Measurements from ENCODE around the gene DLGAP1.

DLGAP1 gene

DNA sequence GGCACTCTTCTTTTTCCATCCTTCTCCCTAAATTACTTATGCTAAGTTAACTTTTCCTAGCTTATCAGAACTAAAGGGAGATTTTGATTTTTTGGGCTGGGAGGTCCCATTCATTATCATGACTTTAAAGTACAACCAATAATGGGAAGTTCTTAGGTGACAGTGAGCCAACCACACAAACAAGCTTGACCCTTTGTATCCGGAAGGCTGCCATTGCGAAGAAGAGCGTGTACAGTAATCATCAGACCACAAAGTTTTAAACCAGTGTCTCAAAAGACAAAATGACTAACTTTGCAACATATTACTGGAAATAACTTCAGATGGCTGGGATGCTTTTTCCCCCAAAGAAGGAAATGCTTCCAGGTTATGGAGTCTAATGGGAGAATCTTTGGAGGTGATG, 707.0 kb downstream of the DLGAP1 start:
- ATAC-seq (no peak), DNase-seq (ENCODE audit: low spot score in 2 of 2) (no peak)
- no peaks in the 10 kb centered on the region for H3K36me3 Mint-ChIP-seq
- H3K4me1 Mint-ChIP-seq: no peaks in the 10 kb centered on the region
- H3K27ac Mint-ChIP-seq: no peak overlapping the region
- no peaks in the 10 kb centered on the region for H3K9me3 Mint-ChIP-seq
- no peak overlapping the region for H3K4me3 Mint-ChIP-seq

DNA sequence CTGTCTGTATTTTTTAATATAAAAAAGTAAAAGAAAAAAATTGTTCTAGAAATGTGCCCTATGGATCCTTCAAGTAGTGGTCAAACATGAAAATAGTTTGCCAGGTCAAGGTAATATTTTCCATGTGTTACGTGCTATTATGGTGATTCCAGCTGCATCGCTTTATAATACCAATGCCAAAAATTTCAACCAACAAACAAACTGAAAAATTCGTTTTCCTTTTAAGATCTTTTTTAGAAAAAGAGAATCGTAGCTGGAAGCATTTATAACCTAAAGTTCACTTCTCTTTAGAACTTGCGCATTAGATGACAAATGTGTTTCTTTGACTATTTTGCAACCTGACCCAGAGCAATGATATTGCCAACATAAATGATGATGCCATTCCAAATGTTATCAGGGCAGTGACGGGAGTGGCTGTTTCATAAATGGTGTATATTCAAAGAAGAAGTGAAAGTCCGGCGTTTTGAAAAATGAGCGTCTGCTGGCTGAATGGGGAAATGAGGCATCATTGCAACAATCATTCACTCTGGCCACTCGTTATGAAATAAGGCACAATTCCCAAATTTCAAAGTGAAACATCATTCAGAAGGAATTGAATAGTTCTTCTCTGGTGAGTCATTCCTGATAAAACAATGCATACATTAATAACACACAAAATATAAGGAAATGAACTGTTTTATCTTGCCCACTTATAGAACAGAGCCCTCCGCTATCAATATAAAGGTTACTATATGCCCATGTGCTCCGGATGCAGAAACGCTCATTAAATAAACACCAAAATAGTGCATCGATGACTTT, 707.7 kb downstream of the DLGAP1 start:
- Mint-ChIP-seq H3K4me3 (no peak overlapping the region), H3K4me1 (no peaks in the 10 kb centered on the region)

DNA sequence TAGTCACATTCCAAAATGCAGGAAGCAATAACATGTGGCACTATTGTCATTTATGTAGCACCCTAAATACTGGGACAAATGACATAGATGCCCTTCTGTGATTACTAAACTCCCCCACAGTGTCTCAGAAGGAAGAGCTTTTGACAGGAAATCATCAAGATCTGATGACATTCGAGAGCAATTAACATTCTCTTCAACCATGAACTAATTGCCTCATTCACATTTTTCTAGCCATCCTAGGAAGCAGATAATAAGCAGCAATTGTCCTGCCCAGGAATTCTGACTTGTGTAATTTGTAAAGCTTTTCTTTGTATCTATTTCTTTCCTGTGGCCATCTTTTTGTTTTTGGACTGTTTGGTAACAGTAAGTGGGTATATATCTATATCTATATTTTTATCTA, 712.6 kb downstream of the DLGAP1 start:
- ATAC-seq (no peak), DNase-seq (ENCODE audit: low spot score in 2 of 2) (no peak)
- H3K36me3 Mint-ChIP-seq: peaks cover 8% of the 10 kb centered on the region
- H3K9me3 Mint-ChIP-seq: peaks cover 5% of the 10 kb centered on the region
- H3K27ac Mint-ChIP-seq: no peak overlapping the region
- no peaks in the 10 kb centered on the region for H3K4me1 Mint-ChIP-seq
- H3K4me3 Mint-ChIP-seq: no peak overlapping the region

More for the DNA sequence above, 707.7 kb downstream of the DLGAP1 start:
- DNase-seq (ENCODE audit: low spot score in 2 of 2) (no peak), ATAC-seq (no peak)
- Mint-ChIP-seq H3K9me3 (no peaks in the 10 kb centered on the region), H3K27ac (no peak overlapping the region), H3K36me3 (no peaks in the 10 kb centered on the region)

GRCh38 chr18:3741333-3741732, 713.8 kb downstream of the DLGAP1 start:
- H3K4me1 Mint-ChIP-seq: no peaks in the 10 kb centered on the region
- H3K27ac Mint-ChIP-seq: peak overlapping the region; percentile 11
- H3K4me3 Mint-ChIP-seq: no peak overlapping the region
- ATAC-seq (no peak), DNase-seq (ENCODE audit: low spot score in 2 of 2) (no peak)
- H3K9me3 Mint-ChIP-seq: peaks cover 5% of the 10 kb centered on the region
- peaks cover 8% of the 10 kb centered on the region for H3K36me3 Mint-ChIP-seq

- Mint-ChIP-seq H3K27ac (no peak overlapping the region), H3K9me3 (no peaks in the 10 kb centered on the region), H3K4me3 (no peak overlapping the region), H3K4me1 (no peaks in the 10 kb centered on the region), H3K36me3 (no peaks in the 10 kb centered on the region)
- DNase-seq (ENCODE audit: low spot score in 2 of 2) (no peak), ATAC-seq (no peak)
These were observed 726.2 kb downstream of the DLGAP1 start for GRCh38 chr18:3728704-3729437.

- no peaks in the 10 kb centered on the region for H3K36me3 Mint-ChIP-seq
- no peak for DNase-seq (ENCODE audit: low spot score in 2 of 2)
- no peaks in the 10 kb centered on the region for H3K9me3 Mint-ChIP-seq
- H3K4me1 Mint-ChIP-seq: no peaks in the 10 kb centered on the region
- no peak overlapping the region for H3K4me3 Mint-ChIP-seq
- no peak for ATAC-seq
- H3K27ac Mint-ChIP-seq: no peak overlapping the region
These were observed 727.8 kb downstream of the DLGAP1 start for GRCh38 chr18:3727274-3727673.

DNA sequence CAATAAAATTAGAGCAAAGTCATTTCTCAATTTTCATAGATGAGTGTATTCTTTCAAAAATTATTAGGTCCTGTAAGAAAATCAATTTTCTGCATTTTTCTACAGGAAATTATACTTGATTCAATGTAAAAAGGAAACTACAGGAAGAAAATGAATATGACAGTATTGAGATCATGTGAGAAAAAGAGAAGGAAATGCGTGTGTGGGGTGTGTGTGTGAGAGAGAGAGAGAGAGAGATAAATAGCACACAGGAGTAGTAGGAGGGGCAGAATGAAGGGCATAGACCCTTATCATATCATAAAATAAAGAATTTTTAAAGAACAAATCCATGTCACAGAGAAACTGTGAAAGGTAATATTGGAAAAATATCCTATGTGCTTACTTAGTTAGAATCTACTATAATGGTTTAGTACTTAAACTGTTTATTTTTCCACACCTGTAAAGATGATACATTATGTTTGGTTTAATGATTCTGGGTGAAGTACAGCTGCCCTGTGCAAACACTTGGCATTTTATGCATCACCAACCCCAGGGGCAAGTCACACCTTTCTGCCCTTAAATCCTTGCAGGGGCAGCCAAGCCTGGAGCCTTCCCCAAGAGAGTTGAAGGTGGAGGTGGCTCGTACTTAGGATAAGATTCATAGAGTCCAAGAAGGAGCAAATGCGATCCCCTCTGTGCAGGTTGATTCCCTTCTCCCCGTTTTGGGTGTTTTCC, 728.7 kb downstream of the DLGAP1 start:
- H3K4me3 Mint-ChIP-seq: no peak overlapping the region
- no peak overlapping the region for H3K27ac Mint-ChIP-seq
- DNase-seq (ENCODE audit: low spot score in 2 of 2) (no peak), ATAC-seq (no peak)
- H3K9me3 Mint-ChIP-seq: no peaks in the 10 kb centered on the region
- no peaks in the 10 kb centered on the region for H3K4me1 Mint-ChIP-seq
- no peaks in the 10 kb centered on the region for H3K36me3 Mint-ChIP-seq

DNA sequence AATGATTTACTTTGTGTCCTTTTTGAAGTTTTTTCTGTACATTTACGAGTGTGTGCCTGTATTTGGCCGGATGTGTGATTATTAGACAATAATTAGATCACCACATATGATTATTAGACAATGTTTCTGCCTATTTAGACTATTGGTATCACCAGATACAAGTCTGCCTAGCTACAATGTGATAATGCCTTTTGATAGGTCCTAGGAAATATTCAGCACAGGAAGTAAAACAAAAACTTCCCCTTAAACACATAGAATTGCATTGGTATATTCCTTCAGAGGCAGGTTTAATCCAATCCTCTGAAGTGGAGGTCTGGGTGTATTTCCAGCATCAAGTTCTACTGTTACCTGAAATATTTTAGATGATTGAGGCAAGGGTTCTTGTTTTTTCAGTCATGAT, 730.0 kb downstream of the DLGAP1 start:
- Mint-ChIP-seq H3K36me3 (no peaks in the 10 kb centered on the region), H3K27ac (no peak overlapping the region)
- DNase-seq (ENCODE audit: low spot score in 2 of 2): no peak

DNA sequence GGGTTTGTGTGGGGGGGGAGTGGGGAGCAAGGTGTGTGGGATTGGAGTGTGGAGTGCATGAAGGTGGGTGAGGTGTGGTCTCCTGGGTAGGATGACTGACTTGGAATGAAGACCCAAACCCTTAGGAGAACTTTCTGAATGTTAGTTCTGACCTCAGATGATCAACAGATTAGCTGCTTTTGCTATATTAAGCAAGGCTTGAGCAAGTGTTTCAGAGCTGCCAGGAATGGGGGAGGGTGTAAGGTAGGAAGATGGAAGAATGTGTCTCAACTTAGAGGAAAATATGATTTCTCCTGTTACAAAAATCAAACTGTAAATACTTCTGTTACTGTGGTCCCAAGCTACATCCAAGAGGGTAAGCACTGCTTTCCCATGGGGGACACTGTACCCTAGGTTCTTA, 731.6 kb downstream of the DLGAP1 start:
- Mint-ChIP-seq H3K4me3 (no peak overlapping the region), H3K27ac (no peak overlapping the region), H3K4me1 (no peaks in the 10 kb centered on the region), H3K9me3 (no peaks in the 10 kb centered on the region), H3K36me3 (no peaks in the 10 kb centered on the region)
- ATAC-seq: no peak
- DNase-seq (ENCODE audit: low spot score in 2 of 2): no peak

More for the DNA sequence above, 730.0 kb downstream of the DLGAP1 start:
- Mint-ChIP-seq H3K9me3 (no peaks in the 10 kb centered on the region), H3K4me1 (no peaks in the 10 kb centered on the region), H3K4me3 (no peak overlapping the region)
- no peak for ATAC-seq

DNA sequence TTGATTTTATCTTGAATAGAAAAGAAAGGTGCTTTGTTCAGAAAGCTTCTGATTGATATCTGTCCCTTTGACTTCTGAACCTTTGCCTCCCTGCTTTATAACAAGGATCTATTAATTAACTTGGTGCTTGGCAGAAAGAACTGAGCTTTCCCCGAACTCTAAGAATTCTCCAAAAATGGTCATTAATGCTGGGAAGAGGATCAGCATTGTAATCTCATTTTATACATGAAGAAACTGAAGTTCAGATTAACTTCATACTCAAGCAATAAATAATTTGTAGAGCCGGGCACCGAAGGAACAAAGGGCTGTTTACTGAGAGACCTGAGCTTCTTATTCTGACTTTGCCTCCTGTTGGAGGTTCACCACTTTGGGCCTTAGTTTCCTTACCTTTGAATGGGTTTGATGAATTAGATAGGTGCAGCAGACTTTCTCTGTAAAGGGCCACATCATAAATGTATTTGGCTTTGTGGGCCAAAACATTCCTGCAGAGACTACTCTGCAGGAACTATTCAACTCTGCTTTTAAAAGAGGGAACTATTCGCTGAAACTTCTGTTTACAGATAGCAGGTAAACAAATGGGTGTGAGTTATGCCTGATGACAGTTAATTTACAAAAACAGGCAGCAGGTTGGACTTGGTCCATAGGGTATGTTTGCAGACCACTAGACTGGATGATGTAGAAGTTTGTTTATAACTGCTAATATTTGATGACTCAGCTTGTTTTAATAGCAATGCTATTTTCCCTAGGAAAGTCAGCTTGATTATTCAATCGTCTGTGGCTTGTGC, 732.3 kb downstream of the DLGAP1 start:
- no peak overlapping the region for H3K4me3 Mint-ChIP-seq
- no peak overlapping the region for H3K27ac Mint-ChIP-seq
- no peaks in the 10 kb centered on the region for H3K9me3 Mint-ChIP-seq
- DNase-seq (ENCODE audit: low spot score in 2 of 2) (no peak), ATAC-seq (no peak)
- H3K4me1 Mint-ChIP-seq: no peaks in the 10 kb centered on the region
- no peaks in the 10 kb centered on the region for H3K36me3 Mint-ChIP-seq

GRCh38 chr18:3721771-3722648, 733.1 kb downstream of the DLGAP1 start:
- H3K4me3 Mint-ChIP-seq: no peak overlapping the region
- H3K36me3 Mint-ChIP-seq: no peaks in the 10 kb centered on the region
- no peaks in the 10 kb centered on the region for H3K4me1 Mint-ChIP-seq
- no peaks in the 10 kb centered on the region for H3K9me3 Mint-ChIP-seq
- DNase-seq (ENCODE audit: low spot score in 2 of 2): no peak
- H3K27ac Mint-ChIP-seq: no peak overlapping the region
- ATAC-seq: no peak

- DNase-seq (ENCODE audit: low spot score in 2 of 2) (no peak), ATAC-seq (no peak)
- no peaks in the 10 kb centered on the region for H3K36me3 Mint-ChIP-seq
- no peak overlapping the region for H3K4me3 Mint-ChIP-seq
- H3K4me1 Mint-ChIP-seq: no peaks in the 10 kb centered on the region
- H3K27ac Mint-ChIP-seq: no peak overlapping the region
- H3K9me3 Mint-ChIP-seq: no peaks in the 10 kb centered on the region
These were observed 734.1 kb downstream of the DLGAP1 start for GRCh38 chr18:3720818-3721545.

GRCh38 chr18:3720159-3720558, 734.9 kb downstream of the DLGAP1 start:
- DNase-seq (ENCODE audit: low spot score in 2 of 2) (no peak), ATAC-seq (no peak)
- no peaks in the 10 kb centered on the region for H3K36me3 Mint-ChIP-seq
- no peak overlapping the region for H3K4me3 Mint-ChIP-seq
- H3K4me1 Mint-ChIP-seq: no peaks in the 10 kb centered on the region
- H3K27ac Mint-ChIP-seq: no peak overlapping the region
- H3K9me3 Mint-ChIP-seq: no peaks in the 10 kb centered on the region

Data from stimulated activated effector memory CD8-positive, alpha-beta T cell treated with anti-CD3 and anti-CD28 coated beads, Interleukin-12 subunit alpha, Interleukin-12 subunit beta, amount 100 ng/mL, for 72 hours (primary cell).